Tibial nerve (tissue), 4 donors: ENCODE data around the gene ATP6V0B.

Experiments used
- EP300 ChIP-seq, 2 donors: sonication (generic); formaldehyde crosslinking; IDR thresholded peaks; one replicate each; pipeline ENCODE4 v1.6.1; 2017; ENCODE audit warnings: antibody characterized with exemption in 2 of 2, mild to moderate bottlenecking in 1 of 2
- POLR2A ChIP-seq, 2 donors: fragments of 450-650 bp; IDR thresholded peaks; one replicate each; pipeline ENCODE4 v1.6.1; 2017; ENCODE audit warnings: antibody characterized with exemption in 2 of 2, mild to moderate bottlenecking in 2 of 2, moderate library complexity in 2 of 2
- TF ChIP-seq, protein P1 (sequence below), 5 experiments: fragments of 200-600 bp in 3 of 5; fragments of 450-650 bp in 2 of 5; sonication (generic) in 3 of 5; IDR thresholded peaks; one replicate each; pipeline ENCODE4 v1.5.1; 2016 to 2019; ENCODE audit warnings: antibody characterized with exemption in 5 of 5, mild to moderate bottlenecking in 3 of 5, moderate library complexity in 2 of 5

DNA sequence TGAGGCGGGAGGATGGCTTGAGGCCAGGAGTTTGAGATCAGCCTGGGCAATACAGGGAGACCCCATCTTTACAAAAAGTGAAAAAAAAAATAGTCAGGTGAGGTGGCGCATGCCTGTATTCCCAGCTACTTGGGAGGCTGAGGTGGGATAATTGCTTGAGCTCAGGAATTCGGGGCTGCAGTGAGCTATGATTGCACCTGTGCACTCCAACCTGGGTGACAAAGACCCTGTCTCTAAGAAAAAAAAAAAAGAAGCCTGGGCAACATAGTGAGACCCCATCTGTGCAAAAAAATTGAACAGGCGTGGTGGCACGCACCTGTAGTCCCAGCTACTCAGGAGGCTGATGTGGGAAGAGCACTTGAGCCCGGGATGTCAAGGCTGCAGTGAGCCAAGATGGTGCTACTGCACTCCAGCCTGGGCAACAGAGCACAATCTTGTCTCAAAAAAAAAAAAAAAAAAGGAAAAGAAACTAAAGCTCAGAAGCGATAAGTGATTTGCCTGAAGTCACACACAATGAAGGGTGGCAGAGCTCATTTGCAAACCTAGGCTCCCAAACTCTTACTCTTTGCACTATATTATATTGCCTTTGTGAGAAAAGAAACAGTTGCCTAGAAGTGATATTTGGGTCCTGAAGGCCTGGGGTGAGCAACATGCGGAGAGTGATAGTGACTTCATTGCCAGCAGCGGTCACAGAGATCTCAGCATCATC, 18.6 kb downstream of the ATP6V0B start:
- TF ChIP-seq EP300 (IDR thresholded peaks at IDR 0.05) = no peak
- TF ChIP-seq, protein P1, sequence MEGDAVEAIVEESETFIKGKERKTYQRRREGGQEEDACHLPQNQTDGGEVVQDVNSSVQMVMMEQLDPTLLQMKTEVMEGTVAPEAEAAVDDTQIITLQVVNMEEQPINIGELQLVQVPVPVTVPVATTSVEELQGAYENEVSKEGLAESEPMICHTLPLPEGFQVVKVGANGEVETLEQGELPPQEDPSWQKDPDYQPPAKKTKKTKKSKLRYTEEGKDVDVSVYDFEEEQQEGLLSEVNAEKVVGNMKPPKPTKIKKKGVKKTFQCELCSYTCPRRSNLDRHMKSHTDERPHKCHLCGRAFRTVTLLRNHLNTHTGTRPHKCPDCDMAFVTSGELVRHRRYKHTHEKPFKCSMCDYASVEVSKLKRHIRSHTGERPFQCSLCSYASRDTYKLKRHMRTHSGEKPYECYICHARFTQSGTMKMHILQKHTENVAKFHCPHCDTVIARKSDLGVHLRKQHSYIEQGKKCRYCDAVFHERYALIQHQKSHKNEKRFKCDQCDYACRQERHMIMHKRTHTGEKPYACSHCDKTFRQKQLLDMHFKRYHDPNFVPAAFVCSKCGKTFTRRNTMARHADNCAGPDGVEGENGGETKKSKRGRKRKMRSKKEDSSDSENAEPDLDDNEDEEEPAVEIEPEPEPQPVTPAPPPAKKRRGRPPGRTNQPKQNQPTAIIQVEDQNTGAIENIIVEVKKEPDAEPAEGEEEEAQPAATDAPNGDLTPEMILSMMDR (IDR thresholded peaks at IDR 0.05) = no peak
- TF ChIP-seq POLR2A (IDR thresholded peaks at IDR 0.05) = no peak
